ENCODE measurements around the gene ADAM8. TPM values are rescaled to one million over a fixed set of nuclear protein-coding genes. Genes with fewer than 3 reads are reported as not detected.
"Not testable (repeated sequence)": the region's sequence is repeated elsewhere in the genome, so short reads cannot be mapped to it uniquely, and the experiment has no call there.

ADAM8 gene
- total and polyA plus RNA-seq, 4 experiments from 2014 or later, result 63.9 to 97.8 (median 88.8) TPM

DNA sequence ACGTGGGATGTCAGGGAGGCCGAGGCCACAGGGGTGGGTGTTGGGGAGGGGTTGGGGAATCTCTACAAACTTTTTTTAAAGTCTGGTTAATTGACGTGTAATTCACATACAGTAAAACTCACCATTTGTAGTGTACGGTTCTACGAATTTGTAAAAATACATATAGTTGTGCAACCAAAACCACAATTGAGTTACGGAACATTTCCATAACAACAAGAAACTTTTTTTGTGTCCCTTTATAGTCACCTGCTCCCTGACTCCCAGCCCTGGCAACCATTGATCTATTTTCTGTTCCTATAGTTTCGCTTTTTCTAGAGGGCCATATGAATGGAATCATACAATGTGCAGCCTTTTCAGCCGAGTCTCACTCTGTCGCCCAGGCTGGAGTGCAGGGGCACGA is 41.9 kb downstream of the ADAM8 start:
- H3K4me1 ChIP-seq (ENCODE audit: insufficient read depth, low read length), result peaks cover 14% of the 10 kb centered on the region
- peaks cover 0 to 29% (median 5%) of the 10 kb centered on the region in 4 donors for H3K4me1 Mint-ChIP-seq
- intact Hi-C loops (cut with micrococcal nuclease); POLR2A ChIA-PET (ENCODE audit: partially characterized antibody); DNase-seq; H3K36me3 Mint-ChIP-seq; H3K27ac Mint-ChIP-seq; H3K36me3 ChIP-seq (ENCODE audit: insufficient read depth, low read length); CTCF ChIA-PET (ENCODE audit: partially characterized antibody); H3K27ac ChIP-seq (ENCODE audit: low read depth, low read length); H3K9me3 Mint-ChIP-seq; H3K9me3 ChIP-seq (ENCODE audit: control insufficient read depth in 1 of 2, low read length in 2 of 2): not testable (repeated sequence)
- peaks cover 31 to 35% of the 10 kb centered on the region in 2 donors for H3K27me3 Mint-ChIP-seq
- peak overlapping the region in 1 of 2 donors; percentile 24 for H3K4me3 ChIP-seq (ENCODE audit: low read length in 2 of 2)
- peak overlapping the region; percentile 35 to 85 (median 64) for H3K4me3 Mint-ChIP-seq
- H3K27me3 ChIP-seq (ENCODE audit: insufficient read depth, low read length), result peaks cover 22% of the 10 kb centered on the region

DNA sequence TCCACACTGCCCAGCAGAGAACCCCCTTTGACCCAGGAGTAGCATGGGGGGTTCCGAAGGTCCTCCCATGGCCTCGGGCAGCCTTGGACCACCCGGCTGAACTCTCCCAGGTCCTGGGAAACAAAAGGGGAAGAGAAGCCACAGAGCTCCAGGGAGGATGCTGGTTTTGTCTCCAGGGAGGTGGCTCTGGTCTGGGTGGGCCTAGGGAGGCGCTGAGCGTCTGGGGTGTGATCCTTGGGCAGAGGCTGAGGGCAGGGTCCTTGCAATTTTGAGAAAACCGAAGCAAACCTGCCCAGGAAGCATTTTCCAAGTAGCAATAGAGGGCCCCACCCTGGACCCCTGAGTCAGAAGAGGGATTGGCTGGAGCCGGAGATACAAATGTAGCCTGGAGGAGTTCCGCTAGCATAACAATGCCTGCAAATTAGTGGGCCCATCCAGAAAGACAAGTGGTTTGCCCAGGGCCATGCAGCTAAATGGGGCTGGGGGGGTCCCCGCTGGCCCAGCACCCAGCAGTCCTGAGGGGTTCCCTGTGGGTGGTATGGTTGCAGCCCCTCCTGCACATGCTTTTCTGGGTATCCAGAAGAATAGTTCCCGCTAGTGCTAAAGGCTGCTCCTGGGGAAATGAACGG is 44.6 kb downstream of the ADAM8 start:
- H3K4me1 Mint-ChIP-seq, result peaks cover 2 to 30% (median 9%) of the 10 kb centered on the region in 4 donors
- Histone ChIP-seq H3K9me3 (ENCODE audit: control insufficient read depth in 1 of 2, low read length in 2 of 2) (no peaks in the 10 kb centered on the region), H3K4me1 (ENCODE audit: insufficient read depth, low read length) (peaks cover 9% of the 10 kb centered on the region), H3K36me3 (ENCODE audit: insufficient read depth, low read length) (no peaks in the 10 kb centered on the region), H3K27me3 (ENCODE audit: insufficient read depth, low read length) (peaks cover 4% of the 10 kb centered on the region), H3K4me3 (ENCODE audit: low read length in 2 of 2) (no peak overlapping the region), H3K27ac (ENCODE audit: low read depth, low read length) (no peak overlapping the region)
- no peaks in the 10 kb centered on the region for H3K9me3 Mint-ChIP-seq
- ChIA-PET POLR2A (ENCODE audit: partially characterized antibody) (no interaction called here), CTCF (ENCODE audit: partially characterized antibody) (interaction anchor here (0.9 kb wide), 1 partner anchor 76 kb away, joined by 3 read pairs; no protein-coding TSS in a partner anchor)
- peak overlapping the region in 4 of 8 donors; percentile 16 to 43 (median 26) for H3K4me3 Mint-ChIP-seq
- no peak for DNase-seq
- peaks cover 29 to 43% of the 10 kb centered on the region in 2 donors for H3K27me3 Mint-ChIP-seq
- intact Hi-C loops (cut with micrococcal nuclease), result no loop called here
- H3K27ac Mint-ChIP-seq, result no peak overlapping the region
- H3K36me3 Mint-ChIP-seq, result no peaks in the 10 kb centered on the region

DNA sequence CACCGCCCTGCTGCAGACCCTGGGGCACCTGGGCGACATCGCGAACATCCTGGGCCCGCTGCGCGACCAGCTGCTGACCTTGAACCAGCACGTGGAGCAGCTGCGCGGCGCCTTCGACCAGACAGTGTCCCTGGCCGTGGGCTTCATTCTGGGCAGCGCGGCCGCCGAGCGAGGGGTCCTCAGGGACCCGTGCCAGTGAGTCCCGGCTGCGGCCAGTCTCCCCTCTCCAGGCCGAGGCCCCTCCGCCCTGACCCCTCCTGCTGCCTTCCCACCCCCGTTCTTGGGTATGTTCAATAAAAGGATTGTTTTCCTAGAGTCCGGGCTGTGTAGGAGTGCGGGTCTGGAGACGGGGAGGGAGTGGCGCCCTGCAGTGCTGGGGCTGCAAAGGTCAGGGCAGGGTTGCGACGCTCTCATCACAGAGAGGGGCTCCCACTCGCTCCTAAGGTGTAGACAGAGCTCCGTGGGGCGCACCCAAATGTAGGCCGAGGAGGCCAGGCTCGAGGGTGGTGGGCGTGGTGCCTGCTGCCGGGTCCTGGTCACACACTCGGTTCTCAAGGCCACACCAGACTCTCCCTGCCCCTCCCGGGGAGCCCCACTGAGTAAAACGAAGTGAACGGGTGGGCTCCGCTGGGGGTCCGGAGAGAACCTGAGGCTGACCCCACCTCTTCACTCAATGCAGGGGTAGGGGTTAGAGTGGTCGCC is 45.3 kb downstream of the ADAM8 start:
- H3K36me3 ChIP-seq (ENCODE audit: insufficient read depth, low read length), result no peaks in the 10 kb centered on the region
- H3K4me3 Mint-ChIP-seq, result peak overlapping the region in 3 of 8 donors; percentile 52 to 67 (median 61)
- peaks cover 36 to 50% of the 10 kb centered on the region in 2 donors for H3K27me3 Mint-ChIP-seq

DNA sequence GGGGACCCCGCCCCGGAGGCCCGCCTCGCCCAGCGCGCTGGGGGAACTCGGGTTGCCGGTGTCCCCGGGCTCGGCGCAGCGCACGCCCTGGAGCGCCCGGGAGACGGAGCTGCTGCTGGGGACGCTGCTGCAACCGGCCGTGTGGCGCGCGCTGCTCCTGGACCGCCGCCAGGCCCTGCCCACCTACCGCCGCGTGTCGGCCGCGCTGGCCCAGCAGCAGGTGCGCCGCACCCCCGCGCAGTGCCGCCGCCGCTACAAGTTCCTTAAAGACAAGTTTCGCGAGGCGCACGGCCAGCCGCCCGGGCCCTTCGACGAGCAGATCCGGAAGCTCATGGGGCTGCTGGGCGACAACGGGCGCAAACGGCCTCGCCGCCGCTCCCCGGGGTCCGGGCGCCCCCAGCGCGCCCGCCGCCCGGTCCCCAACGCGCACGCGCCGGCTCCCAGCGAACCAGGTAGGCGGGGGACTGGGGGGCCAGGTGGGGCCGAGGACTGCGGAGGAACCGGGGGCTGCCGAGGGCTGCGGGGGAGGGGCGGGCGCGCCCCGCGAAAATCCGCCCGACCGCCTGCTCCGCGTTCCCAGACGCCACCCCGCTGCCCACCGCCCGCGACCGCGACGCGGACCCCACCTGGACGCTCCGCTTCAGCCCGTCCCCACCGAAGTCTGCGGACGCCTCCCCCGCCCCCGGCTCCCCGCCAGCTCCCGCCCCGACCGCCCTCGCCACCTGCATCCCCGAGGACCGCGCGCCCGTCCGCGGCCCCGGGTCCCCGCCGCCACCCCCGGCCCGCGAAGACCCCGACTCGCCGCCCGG is 46.1 kb downstream of the ADAM8 start:
- peaks cover 4% of the 10 kb centered on the region for H3K27me3 ChIP-seq (ENCODE audit: insufficient read depth, low read length)
- H3K4me1 Mint-ChIP-seq, result peaks cover 2 to 36% (median 20%) of the 10 kb centered on the region in 4 donors
- intact Hi-C loops (cut with micrococcal nuclease), result no loop called here
- ChIA-PET CTCF (ENCODE audit: partially characterized antibody) (no interaction called here), POLR2A (ENCODE audit: partially characterized antibody) (no interaction called here)
- no peak for DNase-seq
- H3K4me3 ChIP-seq (ENCODE audit: low read length in 2 of 2), result no peak overlapping the region
- no peak overlapping the region for H3K27ac Mint-ChIP-seq
- no peak overlapping the region for H3K27ac ChIP-seq (ENCODE audit: low read depth, low read length)
- no peaks in the 10 kb centered on the region for H3K36me3 ChIP-seq (ENCODE audit: insufficient read depth, low read length)
- no peaks in the 10 kb centered on the region for H3K36me3 Mint-ChIP-seq
- peaks cover 10% of the 10 kb centered on the region for H3K4me1 ChIP-seq (ENCODE audit: insufficient read depth, low read length)
- H3K27me3 Mint-ChIP-seq, result peaks cover 38 to 55% of the 10 kb centered on the region in 2 donors
- no peaks in the 10 kb centered on the region for H3K9me3 ChIP-seq (ENCODE audit: control insufficient read depth in 1 of 2, low read length in 2 of 2)
- H3K4me3 Mint-ChIP-seq, result peak overlapping the region in 1 of 8 donors; percentile 54
- no peaks in the 10 kb centered on the region for H3K9me3 Mint-ChIP-seq

More for the DNA sequence above, 45.3 kb downstream of the ADAM8 start:
- Mint-ChIP-seq H3K27ac (no peak overlapping the region), H3K4me1 (peaks cover 2 to 33% (median 13%) of the 10 kb centered on the region in 4 donors), H3K36me3 (no peaks in the 10 kb centered on the region), H3K9me3 (no peaks in the 10 kb centered on the region)
- DNase-seq, result no peak
- H3K27ac ChIP-seq (ENCODE audit: low read depth, low read length), result no peak overlapping the region
- H3K4me3 ChIP-seq (ENCODE audit: low read length in 2 of 2), result no peak overlapping the region
- H3K9me3 ChIP-seq (ENCODE audit: control insufficient read depth in 1 of 2, low read length in 2 of 2), result no peaks in the 10 kb centered on the region
- intact Hi-C loops (cut with micrococcal nuclease), result no loop called here
- peaks cover 4% of the 10 kb centered on the region for H3K27me3 ChIP-seq (ENCODE audit: insufficient read depth, low read length)
- POLR2A ChIA-PET (ENCODE audit: partially characterized antibody), result no interaction called here
- H3K4me1 ChIP-seq (ENCODE audit: insufficient read depth, low read length), result peaks cover 7% of the 10 kb centered on the region
- CTCF ChIA-PET (ENCODE audit: partially characterized antibody), result interaction anchor here (0.9 kb wide), 1 partner anchor 76 kb away, joined by 3 read pairs; no protein-coding TSS in a partner anchor

DNA sequence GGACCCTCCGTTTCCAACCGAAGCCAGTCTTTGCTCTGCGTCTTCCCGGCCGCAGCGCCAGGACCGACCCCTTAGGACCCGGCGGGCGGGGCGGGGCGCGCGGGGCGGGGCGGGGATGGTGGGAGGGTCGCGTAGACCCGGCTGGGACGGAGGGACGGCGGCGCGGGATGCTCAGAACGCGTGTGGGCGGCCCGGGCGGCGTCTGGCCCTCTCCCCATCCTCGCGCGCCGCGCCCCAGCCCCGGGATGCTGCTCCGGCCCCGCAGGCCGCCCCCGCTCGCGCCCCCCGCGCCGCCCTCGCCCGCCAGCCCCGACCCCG is 46.7 kb downstream of the ADAM8 start, which contains the start of gene UTF1:
Gene UTF1 (plus strand): TSS at position 174 of the 318 bp plus-strand sequence. CDS start 72 bp downstream, at position 246.
- peaks cover 14% of the 10 kb centered on the region for H3K4me1 ChIP-seq (ENCODE audit: insufficient read depth, low read length)
- no peaks in the 10 kb centered on the region for H3K36me3 ChIP-seq (ENCODE audit: insufficient read depth, low read length)
- no peak within 1 kb of the TSS for H3K27ac ChIP-seq (ENCODE audit: low read depth, low read length)
- Mint-ChIP-seq H3K9me3 (no peaks in the 10 kb centered on the region), H3K27me3 (peaks cover 38 to 55% of the 10 kb centered on the region in 2 donors), H3K36me3 (no peaks in the 10 kb centered on the region), H3K4me3 (peak within 1 kb of the TSS in 7 of 8 donors; percentile 57 to 84 (median 71)), H3K27ac (no peak within 1 kb of the TSS), H3K4me1 (peaks cover 2 to 36% (median 22%) of the 10 kb centered on the region in 4 donors)
- DNase-seq, result no peak
- peaks cover 4% of the 10 kb centered on the region for H3K27me3 ChIP-seq (ENCODE audit: insufficient read depth, low read length)
- H3K4me3 ChIP-seq (ENCODE audit: low read length in 2 of 2), result no peak within 1 kb of the TSS
- intact Hi-C loops (cut with micrococcal nuclease), result no loop called here
- CTCF ChIA-PET (ENCODE audit: partially characterized antibody), result no interaction called here
- no peaks in the 10 kb centered on the region for H3K9me3 ChIP-seq (ENCODE audit: control insufficient read depth in 1 of 2, low read length in 2 of 2)
- POLR2A ChIA-PET (ENCODE audit: partially characterized antibody), result no interaction called here

DNA sequence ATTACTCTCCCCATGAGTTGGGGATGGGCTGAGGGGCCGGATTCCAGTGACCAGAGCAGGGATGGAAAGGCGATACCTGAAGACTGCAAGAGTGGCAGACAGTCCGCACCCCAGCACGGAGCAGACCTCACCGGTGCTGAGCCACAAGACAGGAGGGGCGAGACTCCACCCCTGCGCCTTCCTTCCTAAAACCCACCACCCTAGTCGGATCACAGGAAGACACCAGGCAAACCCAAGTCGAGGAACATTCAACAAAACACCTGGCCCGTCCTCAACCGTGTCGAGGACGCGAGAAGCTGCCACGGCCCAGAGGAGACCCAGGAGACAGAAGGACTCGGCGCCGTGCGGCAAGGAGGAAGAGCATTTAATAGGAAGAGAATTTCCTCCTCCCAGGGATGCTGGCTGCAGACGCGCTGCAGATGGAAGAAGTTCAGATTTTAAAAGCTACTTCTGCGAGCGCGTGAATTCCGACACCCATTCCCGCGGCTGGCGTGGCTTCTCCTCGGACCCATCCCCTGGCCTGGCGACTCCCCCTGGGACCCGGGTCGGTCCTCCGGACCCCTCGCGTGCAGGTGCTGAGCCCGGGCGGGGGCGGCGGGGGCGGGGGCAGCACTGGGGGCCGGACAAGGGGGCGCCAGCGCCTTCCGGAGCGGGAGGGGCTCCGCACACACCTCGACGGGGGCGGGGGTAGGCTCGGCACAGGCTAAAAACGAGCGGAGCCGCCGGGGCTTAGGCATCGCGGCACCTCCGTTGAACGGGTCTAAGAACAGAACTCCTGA is 47.2 kb downstream of the ADAM8 start:
- peaks cover 4% of the 10 kb centered on the region for H3K27me3 ChIP-seq (ENCODE audit: insufficient read depth, low read length)
- Mint-ChIP-seq H3K4me1 (peaks cover 2 to 33% (median 22%) of the 10 kb centered on the region in 4 donors), H3K27me3 (peaks cover 38 to 52% of the 10 kb centered on the region in 2 donors), H3K4me3 (peak overlapping the region in 7 of 8 donors; percentile 57 to 84 (median 71)), H3K36me3 (no peaks in the 10 kb centered on the region), H3K9me3 (no peaks in the 10 kb centered on the region), H3K27ac (no peak overlapping the region)
- no peak overlapping the region for H3K27ac ChIP-seq (ENCODE audit: low read depth, low read length)
- intact Hi-C loops (cut with micrococcal nuclease), result no loop called here
- POLR2A ChIA-PET (ENCODE audit: partially characterized antibody), result no interaction called here
- H3K36me3 ChIP-seq (ENCODE audit: insufficient read depth, low read length), result no peaks in the 10 kb centered on the region
- CTCF ChIA-PET (ENCODE audit: partially characterized antibody), result no interaction called here
- no peaks in the 10 kb centered on the region for H3K9me3 ChIP-seq (ENCODE audit: control insufficient read depth in 1 of 2, low read length in 2 of 2)
- no peak overlapping the region for H3K4me3 ChIP-seq (ENCODE audit: low read length in 2 of 2)
- no peak for DNase-seq
- peaks cover 14% of the 10 kb centered on the region for H3K4me1 ChIP-seq (ENCODE audit: insufficient read depth, low read length)
